Activated CD4-positive, alpha-beta T cell treated with anti-CD3 and anti-CD28 coated beads, Interleukin-2, amount 50 U/mL, for 16 hours (primary cell): Measurements from ENCODE around the gene CDK5RAP1.
"Not testable (repeated sequence)": the region's sequence is repeated elsewhere in the genome, so short reads cannot be mapped to it uniquely, and the experiment has no call there.

ENCODE experiments used
- DNase-seq: peaks from one replicate; pipeline ENCODE4 v3.0.0-alpha.2; 2020

CDK5RAP1 gene

DNA sequence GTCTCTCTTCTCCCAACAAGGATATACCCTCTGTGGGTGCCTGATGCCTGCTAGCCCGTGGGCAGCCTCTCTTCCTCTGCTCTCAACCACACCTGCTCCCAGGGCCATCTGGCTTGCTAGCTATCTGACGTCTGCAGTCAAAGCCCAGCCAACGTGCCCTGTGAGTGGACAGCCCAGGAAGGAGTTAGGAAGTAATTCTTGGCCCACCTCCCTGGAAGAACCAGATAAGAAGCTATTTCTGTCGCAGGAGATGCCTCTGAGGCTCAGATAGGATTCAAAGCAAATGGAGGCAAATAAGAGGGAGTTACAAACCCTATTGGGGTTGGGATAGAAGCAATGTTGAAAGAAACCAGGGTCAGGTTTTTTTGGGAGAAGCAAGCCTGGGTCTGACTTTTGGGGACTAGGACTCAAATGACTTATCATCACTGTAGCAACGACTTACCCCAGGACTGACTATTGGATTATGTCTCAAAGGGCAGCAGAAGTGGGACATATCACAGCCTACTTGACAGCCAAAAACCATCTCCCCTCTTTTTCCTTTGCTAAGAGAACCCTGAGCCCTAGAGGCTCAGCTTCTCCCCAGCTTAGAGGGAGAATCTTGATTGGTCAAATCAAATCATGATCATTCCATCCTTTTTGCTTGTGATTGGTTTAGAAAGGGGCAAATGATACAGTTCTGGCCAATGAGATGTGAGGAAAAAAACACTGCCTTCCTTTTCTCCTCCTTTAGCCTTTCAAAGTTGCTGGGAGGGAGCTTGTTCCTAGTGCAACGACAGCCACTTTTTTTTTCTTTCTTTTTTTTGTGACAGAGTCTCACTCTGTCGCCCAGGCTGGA lies 18.0 kb upstream of the CDK5RAP1 start:
- DNase-seq = no peak

DNA sequence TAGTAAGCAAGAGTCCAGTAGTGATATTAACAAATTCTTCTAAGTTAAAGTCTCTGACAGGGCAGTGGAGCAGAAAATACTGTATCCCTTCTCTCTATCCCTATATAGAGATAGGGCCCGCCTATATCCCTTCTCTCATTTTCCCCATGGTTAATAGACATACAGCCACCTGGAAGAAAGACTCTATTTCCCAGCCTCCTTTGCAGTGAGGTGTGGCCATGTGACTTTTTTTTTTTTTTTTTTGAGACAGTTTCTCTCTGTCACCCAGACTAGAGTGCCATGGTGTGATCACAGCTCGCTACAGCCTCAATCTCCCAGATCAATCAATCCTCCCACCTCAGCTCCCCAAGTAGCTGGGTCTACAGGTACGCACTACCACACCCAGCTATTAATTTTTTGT lies 16.7 kb upstream of the CDK5RAP1 start:
- DNase-seq = no peak

DNA sequence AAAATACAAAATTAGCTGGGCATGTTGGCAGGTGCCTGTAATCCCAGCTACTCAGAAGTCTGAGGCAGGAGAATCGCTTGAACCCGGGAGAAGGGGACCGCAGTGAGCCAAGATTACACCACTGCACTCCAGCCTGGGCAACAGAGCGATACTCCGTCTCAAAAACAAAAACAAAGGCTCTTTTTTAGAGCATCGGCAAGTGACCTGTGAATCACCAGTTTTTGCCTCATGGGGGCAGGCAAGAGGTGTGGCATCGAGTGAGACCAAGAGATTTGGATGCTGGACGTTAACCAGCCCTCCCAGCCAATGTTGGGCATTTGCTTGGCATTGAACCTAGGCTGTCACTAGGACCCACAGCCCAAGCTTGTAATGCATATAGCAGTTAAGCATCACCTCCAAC lies 14.6 kb upstream of the CDK5RAP1 start:
- no peak for DNase-seq

DNA sequence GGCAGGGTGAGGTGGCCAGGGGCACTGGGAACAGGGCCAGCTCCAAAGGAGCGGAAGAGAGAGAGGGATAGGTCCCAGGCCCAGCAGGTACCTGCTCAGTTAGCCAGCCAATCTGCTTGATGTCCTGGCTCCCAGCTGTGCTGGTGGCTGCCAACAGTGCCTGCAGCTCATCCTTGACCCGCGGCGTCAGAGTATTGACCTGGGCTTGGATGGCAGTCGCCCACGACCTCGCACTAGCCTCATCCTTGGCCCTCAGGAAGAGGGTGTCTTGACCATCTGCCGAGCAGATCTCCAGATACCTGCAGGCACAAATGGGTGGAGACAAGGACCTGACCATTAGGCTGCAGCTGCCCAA lies 11.1 kb upstream of the CDK5RAP1 start:
- DNase-seq = no peak

DNA sequence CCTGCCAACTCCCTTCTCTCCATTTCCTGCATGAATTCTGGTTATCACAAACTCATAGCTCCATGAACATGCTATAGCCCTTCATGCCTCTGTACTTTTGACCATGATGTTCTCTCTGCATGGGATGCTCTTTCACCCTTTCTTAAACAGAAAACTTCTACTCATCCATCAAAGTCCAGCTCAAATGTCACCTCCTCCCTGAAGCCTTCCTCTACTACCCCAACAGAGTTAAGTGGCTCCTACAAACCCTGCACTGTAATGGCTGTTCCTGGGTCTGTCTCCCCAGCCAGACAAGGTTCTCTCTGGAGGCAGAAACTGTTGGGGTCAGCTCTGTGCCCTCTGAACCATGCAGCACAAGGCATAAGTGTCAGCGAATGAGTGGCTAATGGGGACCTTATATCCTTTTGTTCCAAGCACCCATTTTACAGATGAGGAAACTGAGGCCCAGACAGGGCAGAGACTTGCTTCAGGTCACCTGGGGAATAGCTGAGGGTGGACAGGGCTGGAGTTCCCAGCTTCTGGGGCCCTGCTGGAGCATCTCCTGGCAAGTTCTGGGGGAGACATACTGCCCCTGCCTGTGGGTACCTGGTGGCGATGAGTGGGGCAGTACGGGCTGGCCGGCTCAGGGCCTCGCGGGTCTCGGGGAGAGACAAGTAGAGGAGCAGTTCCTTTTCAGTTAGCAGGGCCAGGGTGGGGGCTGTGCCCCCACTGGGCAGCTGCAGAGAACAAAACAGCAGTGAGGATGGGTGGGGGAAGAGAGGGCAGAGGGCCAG lies 10.6 kb upstream of the CDK5RAP1 start:
- no peak for DNase-seq

DNA sequence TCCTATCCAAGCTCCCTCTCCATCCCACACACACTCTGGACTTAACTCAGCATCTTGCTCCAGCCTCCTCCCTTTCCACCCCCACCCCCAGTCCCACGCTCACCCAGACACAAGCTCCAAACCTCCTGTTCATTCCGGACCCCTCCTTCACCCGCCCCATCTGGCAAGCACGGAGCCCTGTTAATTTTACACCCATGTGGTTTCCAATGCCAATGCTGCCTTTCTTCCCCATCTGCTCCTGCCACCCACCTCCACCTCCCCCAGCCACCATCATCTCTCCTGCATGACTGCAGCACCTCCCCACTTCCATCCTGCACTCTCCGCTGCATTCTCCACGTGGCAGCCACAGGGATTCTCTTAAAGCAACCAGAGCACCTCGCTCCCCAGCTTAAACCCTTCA lies 9.9 kb upstream of the CDK5RAP1 start:
- DNase-seq = no peak

DNA sequence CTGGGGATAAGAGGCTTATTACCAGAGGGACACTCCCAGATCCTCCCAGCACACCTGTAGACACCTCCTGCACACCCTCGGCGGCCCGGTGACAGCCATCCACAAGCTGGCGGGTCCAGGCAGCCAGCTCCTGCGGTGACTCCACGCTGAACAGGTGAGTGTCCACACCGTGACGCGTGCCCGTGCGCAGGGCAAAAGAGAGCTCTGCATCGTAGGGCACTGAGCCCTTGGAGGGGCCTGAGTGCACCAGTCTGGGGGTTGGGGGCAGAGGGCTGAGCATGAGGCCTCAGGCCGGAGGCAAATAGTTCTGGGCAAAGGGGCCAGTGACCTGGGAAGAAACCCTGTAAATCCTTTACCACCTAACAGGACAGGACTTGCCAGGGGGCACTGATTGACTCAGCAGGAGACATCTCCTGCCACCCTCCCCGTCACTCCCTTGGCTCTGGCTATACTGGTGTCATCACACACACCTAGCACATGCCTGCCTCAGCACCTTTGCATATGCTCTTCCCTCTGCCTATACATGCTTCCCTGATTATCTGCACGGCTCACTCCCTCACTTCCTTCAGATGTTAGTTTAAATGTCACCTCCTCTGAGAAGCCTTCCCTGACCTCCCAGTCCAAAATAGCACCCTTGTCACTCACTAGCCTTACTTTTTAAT lies 8.9 kb upstream of the CDK5RAP1 start:
- no peak for DNase-seq

DNA sequence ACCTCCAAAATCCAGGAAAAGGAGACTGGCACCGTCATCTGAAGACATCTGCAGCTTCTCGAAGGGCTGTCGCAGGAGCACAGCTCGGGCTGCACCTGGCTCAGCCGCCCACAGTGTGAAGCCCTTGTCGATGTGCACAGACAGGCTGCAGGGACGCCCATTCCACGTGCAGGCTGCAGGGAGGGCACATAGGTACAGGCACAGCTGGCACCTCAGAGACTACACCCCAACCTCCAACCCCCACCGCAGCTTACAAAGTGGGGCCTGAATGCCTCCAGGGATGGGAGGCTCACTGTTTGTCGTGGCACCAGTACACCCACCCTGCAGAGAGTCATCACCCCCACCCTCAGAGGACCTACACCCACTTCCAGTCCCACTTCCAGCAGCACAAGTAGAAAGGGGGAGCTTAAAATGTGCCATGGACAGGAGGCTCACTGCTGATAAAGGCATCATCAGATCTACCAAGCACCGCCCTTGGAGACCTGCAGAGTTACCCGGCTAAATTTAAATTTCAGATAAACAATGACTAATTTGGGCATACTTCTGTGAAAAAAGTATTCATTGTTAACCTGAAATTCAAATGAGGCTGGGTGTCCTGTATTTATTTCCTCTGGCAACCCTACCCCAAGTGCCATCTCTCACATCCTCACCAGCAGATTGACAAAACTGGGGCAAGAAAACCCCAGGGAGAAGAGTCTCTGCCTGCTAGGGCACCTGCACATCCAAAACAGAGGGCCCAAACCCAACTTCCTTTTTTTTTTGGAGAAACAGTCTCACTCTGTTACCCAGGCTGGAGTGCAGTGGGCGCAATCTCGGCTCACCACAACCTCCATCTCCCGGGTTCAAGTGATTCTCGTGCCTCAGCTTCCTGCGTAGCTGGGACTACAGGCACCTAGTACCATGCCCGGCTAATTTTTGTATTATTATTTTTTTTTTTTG lies 7.7 kb upstream of the CDK5RAP1 start:
- DNase-seq = no peak

DNA sequence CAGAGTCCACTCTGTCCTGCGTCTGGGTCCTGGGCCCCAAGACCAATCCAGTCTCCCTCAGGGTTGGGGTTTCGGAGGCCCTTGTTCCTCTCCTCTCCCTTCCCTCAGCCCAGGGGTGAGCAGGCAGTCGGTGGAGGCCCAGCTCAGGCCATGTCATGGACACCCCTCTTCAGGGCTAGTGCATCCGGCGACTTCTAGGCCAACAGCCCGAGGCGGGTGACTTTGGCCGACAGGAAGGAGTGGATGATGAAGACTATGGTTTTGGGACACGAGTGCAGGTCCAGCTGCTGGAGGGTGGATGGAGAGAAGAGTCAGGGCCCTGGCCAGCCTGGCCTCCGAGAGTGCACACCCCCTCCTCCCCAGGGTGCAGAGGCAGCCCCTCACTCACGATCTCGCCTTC lies 7.0 kb upstream of the CDK5RAP1 start:
- no peak for DNase-seq

DNA sequence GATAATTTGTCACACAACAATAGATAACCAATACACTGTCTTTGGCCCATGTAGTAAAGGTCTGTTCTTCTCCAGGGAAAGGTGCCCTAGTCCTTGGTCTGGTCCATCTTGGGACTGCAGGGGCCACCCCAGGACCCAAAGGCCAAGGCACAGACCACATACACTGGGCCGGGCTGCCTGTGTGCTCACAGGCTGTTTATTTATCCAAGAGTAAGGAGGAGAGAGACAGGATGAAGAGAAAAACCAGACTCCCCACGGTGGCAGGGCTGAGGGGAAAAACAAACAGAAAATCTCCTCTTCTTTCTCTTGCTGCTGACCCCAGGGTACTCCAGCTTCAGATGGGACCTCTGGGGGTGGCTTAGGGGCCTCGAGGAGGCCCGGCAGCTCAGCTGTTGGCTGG lies 6.5 kb upstream of the CDK5RAP1 start:
- DNase-seq = no peak

DNA sequence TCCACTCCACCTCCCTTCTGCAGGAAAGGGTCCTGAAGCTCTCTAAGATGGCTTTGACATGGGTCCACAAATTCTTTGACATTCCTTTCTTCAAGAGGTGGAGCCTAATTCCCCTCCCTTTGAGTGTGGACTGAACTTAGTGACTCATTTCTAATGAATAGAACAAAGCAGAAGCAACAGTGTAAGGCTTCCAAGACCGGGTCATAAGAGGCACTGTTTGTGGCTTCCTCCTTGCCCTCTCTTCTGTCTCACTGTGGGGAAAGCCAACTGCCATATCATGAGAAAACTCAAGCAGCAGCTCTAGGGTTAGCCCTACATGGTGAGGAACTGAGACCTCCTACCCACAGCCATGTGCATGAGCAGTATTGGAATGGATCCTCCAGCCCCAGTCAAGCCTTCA lies 5.9 kb upstream of the CDK5RAP1 start:
- no peak for DNase-seq

DNA sequence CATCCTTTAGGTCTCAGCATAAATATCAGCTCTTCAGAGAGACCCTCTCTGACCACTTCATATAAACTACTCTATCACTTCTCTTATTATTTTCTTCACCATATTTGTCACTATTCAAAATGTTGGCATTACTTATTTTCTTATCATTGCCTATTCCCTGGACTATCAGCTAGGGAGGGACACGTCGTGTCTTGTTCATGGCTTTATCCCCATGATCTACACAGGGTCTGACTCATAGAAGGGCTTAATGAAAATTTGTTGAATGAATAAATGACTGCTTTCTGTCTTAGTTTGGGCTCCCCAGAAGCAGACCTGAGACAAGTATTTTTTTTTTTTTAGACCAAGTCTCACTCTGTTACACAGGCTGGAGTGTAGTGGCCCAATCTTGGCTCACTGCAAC lies 3.0 kb upstream of the CDK5RAP1 start:
- no peak for DNase-seq

DNA sequence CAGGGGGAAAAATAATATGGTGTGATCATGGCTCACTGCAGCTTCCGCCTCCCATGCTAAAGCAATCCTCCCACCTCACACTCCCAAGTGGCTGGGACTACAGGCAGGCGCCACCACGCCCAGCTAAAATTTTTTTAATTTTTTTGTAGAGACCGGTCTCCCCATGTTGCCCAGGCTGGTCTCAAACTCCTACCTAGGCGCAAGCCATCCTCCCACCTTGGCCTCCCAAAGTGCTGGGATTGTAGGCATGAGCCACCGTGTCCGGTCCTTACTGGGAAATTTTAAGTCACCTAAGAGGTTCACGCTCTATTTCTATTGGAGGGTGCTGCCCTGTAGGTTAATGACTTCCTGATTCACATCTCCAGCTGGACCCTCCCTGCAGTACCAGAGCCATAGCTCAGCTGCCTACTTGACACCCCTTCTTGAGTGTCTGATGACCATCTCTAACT lies 626 bp upstream of the CDK5RAP1 start:
- peak; percentile 15 for DNase-seq

DNA sequence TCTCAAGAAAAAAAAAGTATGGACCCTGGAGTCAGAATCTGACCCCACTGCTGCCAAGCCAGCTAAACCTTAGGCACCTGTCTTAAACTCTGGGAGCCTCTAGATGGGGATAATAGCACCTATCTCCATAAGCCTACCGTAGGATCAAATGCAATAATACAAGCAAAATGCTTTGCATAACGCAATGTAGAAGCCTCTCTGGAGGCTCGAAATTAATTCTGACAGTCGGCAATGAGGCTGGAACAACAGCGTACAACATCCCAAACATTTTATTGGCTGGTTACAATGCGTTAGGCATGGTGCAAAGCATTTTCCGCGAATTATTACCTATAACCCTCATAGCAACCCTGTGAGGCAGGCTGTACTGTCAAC lies 521 bp downstream of the CDK5RAP1 start:
- peak; percentile 14 for DNase-seq

DNA sequence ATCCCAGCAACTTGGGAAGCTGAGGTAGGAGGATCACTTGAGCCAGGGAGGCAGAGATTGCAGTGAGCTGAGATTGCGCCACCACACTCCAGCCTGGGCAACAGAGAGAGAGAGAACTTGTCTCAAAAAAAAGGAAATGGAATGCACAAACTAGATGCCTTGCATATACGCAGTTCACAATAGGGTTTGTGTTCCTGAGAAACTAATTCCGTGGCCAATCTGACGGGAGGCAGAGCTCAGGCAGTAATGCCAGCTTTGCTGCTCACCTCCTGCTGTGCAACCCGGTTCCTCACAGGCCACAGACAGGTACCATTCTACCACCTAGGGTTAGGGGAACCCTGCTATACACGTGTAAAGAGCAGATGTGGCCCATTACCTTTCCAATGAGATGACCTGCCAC lies 1.4 kb downstream of the CDK5RAP1 start:
- DNase-seq = no peak

DNA sequence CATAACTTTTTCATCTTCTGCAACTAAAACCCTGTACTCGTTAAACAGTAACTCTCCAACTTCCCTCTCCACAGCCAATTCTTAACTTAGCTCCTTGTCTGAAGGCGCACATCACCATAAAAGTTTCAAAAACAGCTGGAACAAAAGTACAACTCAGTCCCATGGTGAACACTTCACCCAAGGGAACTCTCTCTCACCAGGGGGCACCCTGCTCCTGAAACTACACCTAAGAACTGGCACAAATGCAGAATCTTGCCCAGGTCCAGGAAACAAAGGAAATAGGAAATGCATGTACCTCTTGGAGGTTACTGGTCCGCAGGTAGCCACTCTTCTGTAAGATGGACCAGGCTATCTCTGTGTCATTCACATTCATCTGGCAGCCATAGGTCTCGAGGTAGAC lies 6.6 kb downstream of the CDK5RAP1 start:
- DNase-seq = no peak

DNA sequence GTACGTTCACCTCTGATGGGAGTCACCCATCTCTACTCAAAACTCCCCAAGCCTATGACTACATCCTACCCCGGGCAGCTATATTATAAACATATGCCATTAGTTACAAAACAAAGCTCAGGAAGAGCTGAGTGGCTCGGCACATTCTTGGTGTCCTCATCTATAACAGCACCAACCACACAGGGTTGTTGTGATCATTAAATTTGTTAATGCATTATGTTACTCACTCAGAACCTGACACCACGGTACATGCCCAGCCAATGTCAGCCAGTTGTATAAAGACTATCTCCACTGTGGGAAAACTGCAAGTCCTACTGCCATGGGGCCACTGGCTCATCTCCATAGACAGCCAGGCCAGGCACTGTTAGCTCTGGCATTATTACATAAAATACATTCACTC lies 7.7 kb downstream of the CDK5RAP1 start:
- no peak for DNase-seq

DNA sequence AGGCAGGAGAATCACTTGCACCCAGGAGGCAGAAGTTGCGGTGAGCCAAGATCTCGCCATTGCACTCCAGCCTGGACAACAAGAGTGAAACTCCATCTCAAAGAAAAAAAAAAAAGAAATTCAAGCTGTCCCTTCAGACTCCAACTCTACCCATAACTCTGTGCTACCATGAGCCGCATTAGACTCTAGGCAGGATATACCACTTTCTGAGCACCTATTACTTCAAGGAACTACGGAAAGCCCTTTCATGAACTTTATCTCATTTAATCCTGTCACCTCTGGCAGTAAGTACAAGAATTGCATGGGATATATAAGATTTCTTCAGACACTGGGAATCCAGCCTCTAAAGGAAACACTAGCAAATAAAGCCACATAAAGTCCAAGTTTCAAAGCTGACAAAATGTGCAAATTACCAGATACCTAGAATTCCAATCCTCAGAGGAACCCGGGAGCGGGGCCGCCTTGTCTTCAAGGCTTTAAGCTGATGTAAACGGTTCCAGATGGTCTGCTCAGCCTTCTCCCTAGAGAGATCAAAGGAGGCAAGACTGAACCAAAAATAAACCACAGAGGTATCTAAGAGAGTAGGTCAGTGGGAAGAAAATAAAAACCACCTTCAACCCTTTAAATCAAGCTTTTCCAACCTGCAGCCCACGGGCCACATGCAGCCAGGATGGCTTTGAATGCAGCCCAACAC lies 9.4 kb downstream of the CDK5RAP1 start:
- DNase-seq = no peak

DNA sequence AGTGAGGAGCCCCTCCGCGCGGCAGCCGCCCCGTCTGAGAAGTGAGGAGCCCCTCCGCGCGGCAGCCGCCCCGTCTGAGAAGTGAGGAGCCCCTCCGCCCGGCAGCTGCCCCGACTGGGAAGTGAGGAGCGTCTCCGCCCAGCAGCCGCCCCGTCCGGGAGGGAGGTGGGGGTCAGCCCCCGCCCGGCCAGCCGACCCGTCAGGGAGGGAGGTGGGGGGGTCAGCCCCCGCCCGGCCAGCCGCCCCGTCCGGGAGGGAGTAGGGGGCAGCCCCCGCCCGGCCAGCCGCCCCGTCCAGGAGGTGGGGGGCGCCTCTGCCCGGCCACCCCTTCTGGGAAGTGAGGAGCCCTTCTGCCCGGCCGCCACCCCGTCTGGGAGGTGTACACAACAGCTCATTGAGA lies 12.0 kb downstream of the CDK5RAP1 start:
- DNase-seq = not testable (repeated sequence)

DNA sequence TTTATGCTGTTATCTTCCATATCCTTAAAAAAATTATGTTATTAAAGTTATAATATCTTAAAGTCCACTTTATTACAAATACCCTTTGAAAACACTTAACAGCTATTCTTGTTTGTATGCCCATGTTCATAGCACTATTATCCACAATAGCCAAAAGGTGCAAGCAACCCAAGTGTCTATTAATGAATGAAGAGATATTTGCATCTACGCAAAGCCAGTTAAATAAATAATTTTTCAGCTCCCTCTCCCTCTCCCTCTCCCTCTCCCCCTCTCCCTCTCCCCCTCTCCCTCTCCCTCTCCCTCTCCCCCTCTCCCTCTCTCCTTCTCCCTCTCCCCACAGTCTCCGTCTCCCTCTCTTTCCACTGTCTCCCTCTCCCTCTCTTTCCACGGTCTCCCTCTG lies 13.1 kb downstream of the CDK5RAP1 start:
- DNase-seq = no peak

DNA sequence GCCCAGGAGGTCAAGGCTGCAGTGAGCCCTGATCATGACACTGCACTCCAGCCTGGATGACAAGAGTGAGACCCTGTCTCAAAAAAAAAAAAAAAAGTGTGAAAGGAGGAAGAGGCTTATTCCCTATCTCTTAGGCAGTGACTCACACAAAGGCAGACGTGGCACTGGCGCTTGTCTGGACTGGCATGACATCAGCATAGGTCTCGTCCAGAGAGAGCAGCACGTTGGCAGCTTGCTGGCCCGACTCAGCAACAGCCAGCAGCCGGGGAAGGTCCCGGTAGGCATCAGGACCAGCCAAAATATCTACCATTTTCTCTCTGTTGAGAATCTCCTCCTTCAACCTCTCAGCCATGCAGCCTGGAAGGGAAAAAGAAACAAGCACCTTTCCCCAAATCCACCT lies 14.1 kb downstream of the CDK5RAP1 start:
- no peak for DNase-seq

DNA sequence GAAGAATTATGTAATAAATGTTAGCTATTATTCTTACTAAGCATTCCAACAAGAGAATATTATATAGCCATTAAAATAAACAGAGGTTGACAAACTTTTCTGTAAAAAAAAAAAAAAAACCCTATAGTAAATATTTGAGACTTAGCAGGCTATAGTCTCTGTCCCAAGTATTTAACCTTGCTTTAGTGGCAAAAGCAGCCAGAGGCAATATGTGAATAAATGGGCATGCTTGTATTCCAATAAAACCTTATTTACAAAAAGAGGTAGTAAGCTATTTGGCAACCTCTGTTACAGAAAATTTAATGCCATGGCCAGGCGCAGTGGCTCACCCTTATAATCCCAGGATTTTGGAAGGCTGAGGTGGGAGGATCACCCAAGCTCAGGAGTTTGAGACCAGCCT lies 14.6 kb downstream of the CDK5RAP1 start:
- no peak for DNase-seq
